Ishikawa (cell line): ENCODE measurements around the gene AK9.
A peak's percentile ranks its signal among the peaks of the same experiment; 100 is the strongest.

ENCODE experiments used
- CEBPB ChIP-seq: IDR thresholded peaks from 2 replicates; pipeline ENCODE4 v1.6.1; 2012
- CREB1 ChIP-seq: IDR thresholded peaks from 2 replicates; pipeline ENCODE4 v1.6.1; 2012; ENCODE audit warnings: low read depth
- EGR1 ChIP-seq: IDR thresholded peaks from 2 replicates; pipeline ENCODE4 v1.6.1; 2012
- EP300 ChIP-seq: IDR thresholded peaks from 2 replicates; pipeline ENCODE4 v1.6.1; 2012; ENCODE audit warnings: borderline replicate concordance
- FOXM1 ChIP-seq: IDR thresholded peaks from 2 replicates; pipeline ENCODE4 v1.6.1; 2012; ENCODE audit warnings: low read depth, borderline replicate concordance
- MAX ChIP-seq: IDR thresholded peaks from 2 replicates; pipeline ENCODE4 v1.6.1; 2012
- NFIC ChIP-seq: IDR thresholded peaks from 2 replicates; pipeline ENCODE4 v1.6.1; 2012
- RAD21 ChIP-seq: IDR thresholded peaks from 2 replicates; pipeline ENCODE4 v1.6.1; 2012; ENCODE audit warnings: low read depth
- REST ChIP-seq: IDR thresholded peaks from 2 replicates; pipeline ENCODE4 v1.6.1; 2012; ENCODE audit warnings: low read depth, mild to moderate bottlenecking
- TAF1 ChIP-seq: IDR thresholded peaks from 2 replicates; pipeline ENCODE4 v1.6.1; 2012; ENCODE audit warnings: low read depth, mild to moderate bottlenecking
- TCF12 ChIP-seq: IDR thresholded peaks from 2 replicates; pipeline ENCODE4 v1.6.1; 2012; ENCODE audit warnings: low read depth
- TEAD4 ChIP-seq: IDR thresholded peaks from 2 replicates; pipeline ENCODE4 v1.6.1; 2012
- USF1 ChIP-seq: IDR thresholded peaks from 2 replicates; pipeline ENCODE4 v1.6.1; 2012
- YY1 ChIP-seq: IDR thresholded peaks from 2 replicates; pipeline ENCODE4 v1.6.1; 2012; ENCODE audit warnings: low read depth
- ZBTB7A ChIP-seq: IDR thresholded peaks from 2 replicates; pipeline ENCODE4 v1.6.1; 2012; ENCODE audit warnings: low read depth

The AK9 gene

GRCh38 chr6:109483735-109484057 is 207.3 kb downstream of the AK9 start:
- TF ChIP-seq ZBTB7A (no peak), RAD21 (no peak), CREB1 (no peak), TEAD4 (no peak), NFIC (no peak), FOXM1 (no peak), YY1 (no peak)

DNA sequence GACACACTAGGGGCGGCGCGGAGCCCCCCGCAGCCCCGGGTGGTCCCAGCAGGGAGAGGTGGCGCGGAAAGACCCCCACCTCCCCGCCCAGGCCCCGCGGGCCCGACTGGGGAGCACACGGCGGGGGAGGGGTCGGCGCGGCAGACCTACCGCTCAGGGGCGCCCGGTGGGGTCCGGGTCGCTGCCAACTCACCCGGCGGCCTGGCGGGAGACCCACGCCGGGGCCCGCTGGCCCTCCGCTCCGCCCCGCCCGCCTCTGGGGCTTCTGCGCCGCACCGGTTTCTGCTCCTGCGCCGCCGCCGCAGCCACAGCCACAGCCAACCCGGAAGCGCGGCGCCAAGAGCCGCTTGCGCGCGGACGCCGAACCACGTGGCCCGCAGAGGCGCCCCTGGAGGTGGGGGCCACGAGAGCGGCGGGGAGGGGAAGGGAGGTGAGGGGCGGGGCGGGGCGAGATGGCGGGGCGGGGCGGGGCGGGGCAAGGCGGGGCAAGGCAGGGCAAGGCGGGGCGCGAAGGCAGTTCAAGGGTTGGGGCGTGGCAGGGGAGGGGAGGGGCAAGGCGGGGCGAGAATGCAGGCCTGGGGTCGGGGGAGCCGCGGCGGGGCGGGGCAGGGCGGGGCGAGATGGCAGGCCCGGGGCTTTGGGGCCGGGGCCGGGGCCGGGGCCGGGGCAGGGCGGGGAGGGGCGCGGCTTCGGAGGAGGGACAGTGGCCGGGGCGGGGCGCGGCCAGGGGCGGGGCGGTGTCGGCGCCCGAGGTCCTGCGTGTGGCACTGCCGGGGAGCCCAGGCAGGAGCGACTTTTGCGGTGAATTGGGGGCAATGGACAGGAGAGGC is 207.9 kb downstream of the AK9 start, which contains the start of gene ZBTB24:
Gene ZBTB24 (minus strand): TSS at position 315 of the 830 bp plus-strand sequence. CDS start 1,193 bp downstream, outside the sequence.
- TF ChIP-seq NFIC (no peak; the same call in 1 of the 2 replicates), TCF12 (no peak; the same call in 1 of the 2 replicates), CEBPB (no peak), TAF1 (peak; percentile 65), TEAD4 (no peak), REST (no peak), YY1 (no peak), EGR1 (no peak), ZBTB7A (no peak), CREB1 (no peak), EP300 (0 out of 2 replicates have a peak, but pooled peaks have one; percentile 27), RAD21 (no peak), MAX (peak; percentile 78), USF1 (peak; percentile 93), FOXM1 (no peak)

GRCh38 chr6:109480993-109481480 is 210.0 kb downstream of the AK9 start:
- TF ChIP-seq TCF12 = no peak
- no peak for TF ChIP-seq ZBTB7A
- TF ChIP-seq REST = no peak
- TF ChIP-seq CREB1 = no peak
- TF ChIP-seq EP300 = no peak
- no peak for TF ChIP-seq TAF1
- no peak for TF ChIP-seq MAX
- no peak for TF ChIP-seq CEBPB
- TF ChIP-seq TEAD4 = no peak
- no peak for TF ChIP-seq RAD21
- TF ChIP-seq USF1 = no peak
- TF ChIP-seq FOXM1 = no peak
- no peak for TF ChIP-seq NFIC
- TF ChIP-seq EGR1 = no peak
- no peak for TF ChIP-seq YY1

- TF ChIP-seq FOXM1 (no peak), ZBTB7A (no peak), TEAD4 (no peak), TCF12 (no peak), CREB1 (no peak), REST (no peak), CEBPB (no peak), EGR1 (no peak), TAF1 (no peak), YY1 (no peak), USF1 (no peak), NFIC (no peak), MAX (no peak), RAD21 (no peak), EP300 (no peak)
Observed at GRCh38 chr6:109478841-109479624, 212.0 kb downstream of the AK9 start.
